HG03135 (cell line): ENCODE measurements around the gene FAR1.
"Not testable (repeated sequence)": the region's sequence is repeated elsewhere in the genome, so short reads cannot be mapped to it uniquely, and the experiment has no call there.

Experiments
- ATAC-seq: cut with Tn5 transposase; IDR thresholded peaks from one replicate; pipeline ENCODE4 v1.9.1; 2021; ENCODE audit warnings: mild to moderate bottlenecking, moderate library complexity; ENCODE audit not compliant: unreplicated experiment

FAR1 gene

GRCh38 chr11:13702071-13702470 is 33.6 kb downstream of the FAR1 start:
- ATAC-seq: no peak

DNA sequence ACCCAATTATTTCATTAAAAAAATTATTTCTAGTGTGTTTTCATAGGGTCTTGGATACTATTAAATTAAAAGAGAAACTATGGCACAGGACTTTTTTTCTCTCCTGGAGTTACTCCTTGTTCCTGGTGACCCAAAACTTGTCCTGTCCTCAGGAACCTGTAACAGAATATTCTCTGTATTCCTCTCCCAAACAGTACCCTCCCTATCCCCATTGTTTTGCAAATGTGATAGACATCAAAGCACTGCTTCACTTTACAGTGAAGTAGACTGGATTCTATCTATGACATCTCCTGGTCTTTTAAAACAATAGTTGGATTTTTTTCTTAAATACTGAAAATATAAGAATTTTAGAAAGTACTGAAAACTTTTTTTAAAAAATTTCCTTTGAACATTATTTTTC is 37.2 kb downstream of the FAR1 start:
- no peak for ATAC-seq

DNA sequence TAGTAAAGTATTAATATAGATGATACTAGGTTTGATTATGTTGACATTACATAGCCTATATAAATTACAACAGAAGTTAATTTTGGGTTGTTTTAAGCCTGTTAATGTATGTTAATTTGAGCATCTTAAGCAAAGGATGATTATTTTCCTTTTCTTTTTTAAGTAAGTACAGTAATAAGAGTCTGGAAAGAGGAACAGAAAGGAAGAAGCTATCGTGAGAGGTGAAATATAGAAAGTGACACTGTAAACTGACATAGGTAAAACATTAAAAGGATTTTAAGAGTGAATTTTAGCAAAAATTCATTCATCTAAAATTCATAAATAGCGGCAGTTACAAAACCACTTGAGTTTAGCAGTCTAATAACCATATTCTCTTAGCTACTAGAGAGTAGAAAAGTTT is 45.5 kb downstream of the FAR1 start:
- ATAC-seq: no peak

- no peak for ATAC-seq
These were observed 48.9 kb downstream of the FAR1 start for GRCh38 chr11:13717331-13717730.

DNA sequence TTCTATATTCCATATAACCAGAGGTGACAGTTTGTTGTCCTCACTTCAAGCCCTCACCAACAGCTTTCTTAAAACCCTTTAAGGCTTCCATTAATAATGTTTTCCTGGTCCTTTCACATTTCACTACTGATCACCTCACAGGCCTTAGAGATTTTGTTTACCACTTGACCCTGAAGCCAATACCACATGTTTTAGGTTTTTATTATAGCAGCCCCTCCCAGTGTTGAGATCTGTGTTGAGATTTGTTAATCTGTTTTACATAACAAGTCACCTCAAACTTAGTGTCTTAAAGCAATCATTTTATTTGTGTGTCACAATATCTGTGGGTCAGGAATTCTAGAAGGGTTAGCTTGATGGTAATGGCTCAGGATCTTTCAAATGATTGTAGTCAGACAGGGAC is 49.9 kb downstream of the FAR1 start:
- no peak for ATAC-seq

DNA sequence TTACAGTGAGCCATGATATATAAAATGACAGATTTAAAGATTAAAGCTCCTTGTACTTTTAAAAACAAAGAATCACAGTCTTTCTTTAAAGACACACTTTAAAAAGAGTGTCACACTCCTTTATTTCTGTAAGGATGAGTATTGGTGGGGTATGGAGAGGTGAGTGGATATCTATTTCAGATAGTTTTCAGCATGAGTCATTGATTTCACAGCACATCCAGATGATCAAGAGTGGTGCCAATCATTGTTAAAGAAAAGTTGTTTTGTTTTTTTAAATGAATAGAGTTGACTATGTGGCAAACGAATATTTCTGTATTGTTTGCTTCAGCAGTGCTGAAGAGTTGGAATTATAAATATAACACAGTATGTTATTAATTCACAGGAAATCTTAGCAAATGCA is 52.5 kb downstream of the FAR1 start:
- ATAC-seq: no peak

DNA sequence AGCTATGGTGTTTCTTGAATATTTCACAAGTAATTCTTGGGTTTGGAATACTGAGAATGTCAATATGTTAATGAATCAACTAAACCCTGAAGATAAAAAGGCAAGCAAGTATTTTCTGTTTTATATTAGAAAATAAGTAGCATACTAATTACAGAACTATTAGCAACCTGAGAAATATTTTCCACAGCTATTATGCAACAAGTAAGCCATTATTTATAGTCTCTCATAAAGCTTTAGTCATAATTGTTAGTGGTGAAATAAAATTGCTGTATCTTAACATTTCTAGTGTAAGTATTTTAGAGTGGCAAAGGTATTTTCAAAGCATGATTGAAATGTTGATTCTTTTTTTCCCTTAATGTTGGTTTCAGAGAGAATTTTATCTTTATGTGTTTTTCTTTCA is 53.3 kb downstream of the FAR1 start:
- no peak for ATAC-seq

DNA sequence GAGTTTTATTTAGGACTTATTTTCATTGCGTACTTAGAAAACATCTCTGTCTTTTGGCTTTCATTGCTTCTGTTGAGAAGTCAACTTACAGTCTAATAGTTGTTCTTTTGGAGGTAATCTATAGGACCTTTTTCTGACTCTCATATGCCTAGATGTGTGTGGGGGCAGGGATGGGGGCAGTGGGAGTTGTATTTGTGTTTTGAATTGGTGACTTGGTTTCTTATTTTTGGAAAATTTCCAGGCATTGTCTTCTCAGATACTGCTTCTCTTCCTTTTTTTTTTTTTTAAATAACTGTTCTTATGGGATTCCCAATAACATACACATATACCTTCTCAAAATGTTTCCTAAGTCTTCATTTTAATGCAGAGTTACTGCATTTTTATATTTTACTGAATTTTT is 58.0 kb downstream of the FAR1 start:
- ATAC-seq: no peak

- ATAC-seq: no peak
These were observed 59.6 kb downstream of the FAR1 start for GRCh38 chr11:13728076-13728475.

DNA sequence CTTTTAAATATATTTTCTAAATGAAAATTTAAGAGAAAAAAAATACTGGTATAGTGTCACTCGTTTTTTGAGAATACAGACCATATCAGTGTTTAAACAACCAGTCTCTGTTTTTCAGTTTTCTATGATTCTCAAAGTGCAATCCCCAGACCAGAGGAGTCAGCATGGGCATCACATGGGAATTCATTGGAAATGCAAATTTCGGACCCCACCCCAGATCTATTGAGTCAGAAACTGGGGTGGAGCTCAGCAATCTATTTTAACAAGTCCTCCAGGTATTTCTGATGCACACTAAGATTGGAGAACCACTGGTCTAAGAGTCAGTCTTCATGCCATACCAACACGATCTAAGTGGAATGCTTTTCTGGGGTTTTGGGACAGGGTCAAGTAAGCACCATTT is 66.1 kb downstream of the FAR1 start:
- no peak for ATAC-seq

DNA sequence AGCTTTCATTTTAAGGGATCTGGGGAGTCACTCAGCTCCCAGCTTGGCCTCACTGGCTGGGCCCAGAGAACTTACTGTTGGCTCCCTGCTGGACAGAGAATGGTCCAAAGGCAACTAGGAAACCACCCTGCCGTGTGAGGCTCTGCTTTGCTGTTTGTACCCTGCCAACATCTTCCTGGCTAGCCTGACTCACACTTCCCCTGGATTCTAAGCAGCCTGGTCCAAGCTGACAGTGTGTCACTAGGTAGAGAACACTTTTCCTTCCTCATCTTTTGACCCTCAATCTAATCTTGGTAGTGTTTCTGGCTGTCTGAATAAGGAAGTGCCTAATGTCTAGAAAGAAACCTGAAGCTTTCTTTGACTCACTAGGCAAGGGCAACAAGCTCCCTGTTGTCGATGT is 76.7 kb downstream of the FAR1 start:
- no peak for ATAC-seq

DNA sequence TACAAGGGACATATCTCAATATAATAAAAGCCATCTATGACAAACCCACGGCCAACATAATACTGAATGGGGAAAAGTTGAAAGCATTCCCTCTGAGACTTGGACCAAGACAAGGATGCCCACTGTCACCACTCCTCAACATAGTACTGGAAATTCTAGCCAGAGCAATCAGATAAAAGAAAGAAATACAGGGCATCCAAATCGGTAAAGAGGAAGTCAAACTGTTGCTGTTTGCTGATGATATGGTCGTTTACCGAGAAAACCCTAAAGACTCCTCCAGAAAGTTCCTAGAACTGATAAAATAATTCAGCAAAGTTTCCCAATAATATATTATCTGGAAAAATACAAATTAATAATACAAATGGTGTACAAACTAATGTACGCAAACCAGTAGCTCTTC is 84.8 kb downstream of the FAR1 start:
- not testable (repeated sequence) for ATAC-seq

DNA sequence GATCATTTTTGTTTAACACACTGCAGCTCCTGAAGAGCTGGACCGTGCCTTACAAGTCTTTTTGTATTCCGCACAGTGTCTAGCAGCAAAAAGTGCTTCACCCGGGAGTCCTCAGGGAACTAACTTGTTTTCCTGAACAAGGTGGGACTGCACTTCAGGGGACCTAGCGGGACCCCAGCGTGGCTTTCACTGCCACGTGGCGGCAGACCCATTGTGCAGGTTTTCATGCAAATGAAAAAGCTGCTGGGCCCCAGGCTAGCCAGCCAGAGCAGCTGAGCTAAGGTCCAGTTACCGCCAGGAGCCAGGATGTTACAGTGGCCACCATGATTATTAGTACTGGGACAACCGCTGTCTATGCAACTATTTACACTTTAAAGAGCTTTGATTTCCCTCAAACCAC is 90.6 kb downstream of the FAR1 start:
- ATAC-seq: no peak

DNA sequence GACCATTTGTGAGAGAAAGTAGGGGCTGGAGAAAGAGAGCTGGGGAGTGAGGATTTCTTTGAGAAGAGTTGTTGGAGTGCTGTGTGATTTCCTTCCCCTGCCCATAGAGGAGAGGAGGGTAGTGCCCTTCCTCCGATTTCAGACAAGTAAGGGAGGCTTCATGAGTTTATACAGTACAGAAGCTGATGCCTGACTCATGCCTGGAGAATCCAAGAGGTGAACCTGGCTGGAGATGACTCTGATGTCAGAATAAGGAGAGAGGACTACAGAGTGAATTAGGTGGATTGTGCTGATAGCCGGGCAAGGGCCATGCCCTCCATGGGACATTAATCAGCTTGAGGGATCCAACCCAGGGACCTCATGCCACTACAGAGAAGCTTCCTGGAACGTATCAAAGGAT is 91.6 kb downstream of the FAR1 start:
- ATAC-seq: no peak

DNA sequence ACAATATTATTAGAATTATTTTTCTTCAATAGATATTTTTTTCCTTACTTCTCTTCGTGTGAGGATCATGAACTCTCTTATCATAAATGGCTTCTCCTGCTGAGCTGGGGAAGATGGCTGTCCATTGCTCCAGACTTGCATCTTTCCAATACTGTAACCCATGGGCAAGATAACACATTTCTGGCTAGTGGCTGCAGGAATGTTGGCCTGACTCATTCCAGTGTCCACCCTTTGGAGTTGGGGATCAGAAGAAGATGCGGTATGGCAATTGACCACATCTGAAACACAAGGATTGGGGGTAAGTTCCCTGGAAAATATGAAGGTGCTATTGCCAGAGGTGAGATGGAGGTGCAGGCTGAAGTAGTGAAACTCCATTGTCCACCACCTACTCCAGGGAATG is 92.8 kb downstream of the FAR1 start:
- no peak for ATAC-seq

GRCh38 chr11:13761716-13762115 is 93.2 kb downstream of the FAR1 start:
- no peak for ATAC-seq

GRCh38 chr11:13762718-13763117 is 94.2 kb downstream of the FAR1 start:
- no peak for ATAC-seq

GRCh38 chr11:13763341-13763740 is 94.9 kb downstream of the FAR1 start:
- ATAC-seq: no peak

- no peak for ATAC-seq
These were observed 97.4 kb downstream of the FAR1 start for GRCh38 chr11:13765886-13766285.

DNA sequence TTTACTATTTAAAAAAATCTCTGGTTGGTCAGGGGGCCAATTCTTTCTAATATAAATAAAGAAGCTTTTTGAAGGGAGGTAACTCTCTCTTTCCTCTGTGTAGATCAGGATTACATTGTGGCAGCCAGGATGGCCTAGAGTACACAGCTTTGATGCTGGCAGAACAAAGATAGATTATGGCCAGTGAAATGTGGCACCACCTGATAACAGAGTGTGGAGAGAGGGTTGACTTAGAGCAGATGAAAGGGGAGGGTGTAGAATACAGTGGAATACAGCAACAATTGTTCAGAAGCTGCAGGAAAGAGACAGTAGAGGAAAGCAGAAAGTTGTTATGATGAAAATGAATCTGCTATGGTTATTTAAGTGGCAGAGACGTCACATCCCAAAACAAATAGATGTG is 99.0 kb downstream of the FAR1 start:
- ATAC-seq: no peak

DNA sequence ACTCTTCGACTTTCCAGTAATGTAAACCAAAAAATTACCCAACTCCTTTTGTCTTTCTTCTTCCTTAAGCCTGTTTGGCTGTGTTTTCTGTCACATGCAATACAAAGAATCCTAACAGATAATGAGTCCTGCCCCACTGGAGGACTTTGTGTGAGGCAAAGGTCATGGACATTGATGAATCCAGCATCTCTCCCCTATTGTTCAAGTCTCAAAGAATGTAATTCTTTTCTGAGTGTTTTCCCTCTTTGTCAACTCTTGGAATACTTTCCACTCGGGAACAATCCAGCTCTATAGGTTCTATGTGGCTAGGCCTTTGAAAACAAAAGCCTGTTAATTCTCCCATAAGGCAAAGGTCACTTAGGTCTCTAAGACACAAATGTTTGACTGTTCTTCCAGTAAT is 100.7 kb downstream of the FAR1 start:
- no peak for ATAC-seq

- no peak for ATAC-seq
These were observed 102.7 kb downstream of the FAR1 start for GRCh38 chr11:13771151-13771550.

DNA sequence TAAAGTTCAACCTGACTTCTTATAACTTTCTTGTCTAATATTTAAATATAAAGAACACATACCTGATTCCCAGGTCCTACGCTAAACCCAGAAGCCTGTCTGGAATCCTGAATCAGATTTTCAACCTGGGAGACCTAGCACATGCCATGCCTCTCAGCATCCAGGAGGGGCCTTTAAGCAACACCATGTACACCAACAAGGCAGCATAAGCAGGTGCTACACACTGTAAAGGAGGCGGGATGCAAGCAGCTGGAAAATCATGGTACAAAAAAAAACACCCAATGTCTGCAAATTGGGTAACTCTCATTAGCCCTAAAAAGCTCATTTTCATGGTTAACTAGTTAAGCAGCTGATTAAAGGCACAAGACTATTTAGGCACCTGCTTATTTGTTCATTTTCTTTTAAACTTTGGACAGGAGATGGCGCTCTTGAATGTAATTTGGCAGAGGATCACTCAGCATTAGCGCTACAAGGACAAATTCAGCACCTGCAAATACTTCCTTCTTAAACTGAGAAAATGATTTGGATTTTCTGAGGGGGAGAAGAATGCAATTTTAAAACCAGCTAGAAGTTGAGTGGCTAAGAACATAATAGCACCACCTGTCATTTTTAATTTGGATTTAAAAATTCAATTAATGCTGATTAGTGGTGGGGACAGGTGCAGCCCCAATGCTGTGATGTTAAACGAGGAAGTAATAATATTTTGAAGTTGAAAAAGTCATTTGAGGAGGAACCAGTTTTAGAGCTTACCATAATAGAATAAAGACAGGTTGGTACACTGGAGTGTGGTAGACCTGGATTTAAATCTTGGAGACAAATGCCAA is 104.0 kb downstream of the FAR1 start:
- ATAC-seq: no peak
